Subcutaneous abdominal adipose tissue (tissue), 5 donors: ENCODE results near the gene ANKRA2.
A peak's percentile ranks its signal among the peaks of the same experiment; 100 is the strongest.
"Not testable (repeated sequence)": the region's sequence is repeated elsewhere in the genome, so short reads cannot be mapped to it uniquely, and the experiment has no call there.

Experiments used
- H3K27ac ChIP-seq: one replicate; pipeline ENCODE4 v1.7.0; 2013; ENCODE audit warnings: low read depth, mild to moderate bottlenecking, inconsistent platforms, low read length, moderate library complexity
- H3K27me3 ChIP-seq, 5 donors: one replicate each; pipeline ENCODE4 v1.7.0; 2013; ENCODE audit warnings: low read length in 5 of 5, inconsistent platforms in 1 of 5; ENCODE audit not compliant: control insufficient read depth in 5 of 5, insufficient read depth in 4 of 5
- H3K36me3 ChIP-seq, 5 donors: one replicate each; pipeline ENCODE4 v1.7.0; 2013; ENCODE audit warnings: low read length in 5 of 5; ENCODE audit not compliant: control insufficient read depth in 5 of 5, insufficient read depth in 5 of 5
- H3K4me1 ChIP-seq, 5 donors: one replicate each; pipeline ENCODE4 v1.7.0; 2013; ENCODE audit warnings: low read length in 5 of 5, mild to moderate bottlenecking in 3 of 5, moderate library complexity in 1 of 5; ENCODE audit not compliant: control insufficient read depth in 5 of 5, insufficient read depth in 5 of 5
- H3K4me3 ChIP-seq, 5 donors: one replicate each; pipeline ENCODE4 v1.7.0; 2013; ENCODE audit warnings: low read length in 5 of 5, low read depth in 1 of 5
- H3K9ac ChIP-seq, 5 donors: one replicate each; pipeline ENCODE4 v1.7.0; 2013; ENCODE audit warnings: low read length in 5 of 5, mild to moderate bottlenecking in 4 of 5, moderate library complexity in 3 of 5
- H3K9me3 ChIP-seq, 5 donors: one replicate each; pipeline ENCODE4 v1.7.0; 2013; ENCODE audit warnings: low read length in 5 of 5; ENCODE audit not compliant: control insufficient read depth in 5 of 5
- donor health status: healthy.
- donor health status: healthy.
- donor health status: healthy.
- donor health status: healthy.
- donor health status: healthy.

ANKRA2 gene

GRCh38 chr5:73508521-73508920 lies 56.9 kb downstream of the ANKRA2 start:
- peaks cover 26 to 33% (median 29%) of the 10 kb centered on the region in 5 donors for H3K36me3 ChIP-seq
- H3K4me3 ChIP-seq, H3K27me3 ChIP-seq, H3K4me1 ChIP-seq, H3K9me3 ChIP-seq, H3K27ac ChIP-seq, H3K9ac ChIP-seq: not testable (repeated sequence)

DNA sequence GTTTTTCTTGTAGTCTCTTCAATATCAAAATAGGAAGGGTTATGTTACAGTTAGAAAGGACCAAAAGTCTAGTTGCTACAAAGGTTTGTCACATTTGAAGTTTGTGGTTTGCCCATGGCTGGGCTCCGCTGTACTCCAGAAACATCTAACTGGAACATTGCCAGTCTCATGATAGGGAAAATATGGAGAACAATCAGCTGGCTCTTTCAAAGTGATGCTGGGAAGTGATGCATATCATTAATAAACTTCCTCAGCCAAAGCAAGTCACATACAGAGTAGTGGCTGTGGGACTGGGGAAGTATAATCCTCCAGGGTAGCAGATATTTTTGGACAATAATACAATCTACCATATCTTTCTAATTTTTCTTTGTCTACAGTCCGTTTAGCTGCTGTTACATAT lies 58.4 kb downstream of the ANKRA2 start:
- Histone ChIP-seq H3K36me3 (peaks cover 34 to 48% (median 40%) of the 10 kb centered on the region in 5 donors), H3K9ac (no peak overlapping the region), H3K27ac (peak overlapping the region; percentile 24)

GRCh38 chr5:73506459-73506955 lies 58.9 kb downstream of the ANKRA2 start:
- Histone ChIP-seq H3K4me3 (no peak overlapping the region), H3K27me3 (no peaks in the 10 kb centered on the region), H3K4me1 (peaks cover 0 to under 1% (median 0%) of the 10 kb centered on the region in 5 donors), H3K9ac (no peak overlapping the region), H3K27ac (peak overlapping the region; percentile 24), H3K9me3 (no peaks in the 10 kb centered on the region), H3K36me3 (peaks cover 36 to 51% (median 42%) of the 10 kb centered on the region in 5 donors)

More for the DNA sequence above, 58.4 kb downstream of the ANKRA2 start:
- H3K4me1 ChIP-seq, result no peaks in the 10 kb centered on the region
- H3K9me3 ChIP-seq, result no peaks in the 10 kb centered on the region
- no peak overlapping the region for H3K4me3 ChIP-seq
- no peaks in the 10 kb centered on the region for H3K27me3 ChIP-seq
